Measurements from ENCODE around the gene RGS7. TPM values are rescaled to one million over a fixed set of nuclear protein-coding genes. Genes with fewer than 3 reads are reported as not detected.

RGS7 gene
- polyA plus RNA-seq, 1 donor (not counting 4 experiments of a cell fraction or from before 2014, with no cell fraction given), result not detected

DNA sequence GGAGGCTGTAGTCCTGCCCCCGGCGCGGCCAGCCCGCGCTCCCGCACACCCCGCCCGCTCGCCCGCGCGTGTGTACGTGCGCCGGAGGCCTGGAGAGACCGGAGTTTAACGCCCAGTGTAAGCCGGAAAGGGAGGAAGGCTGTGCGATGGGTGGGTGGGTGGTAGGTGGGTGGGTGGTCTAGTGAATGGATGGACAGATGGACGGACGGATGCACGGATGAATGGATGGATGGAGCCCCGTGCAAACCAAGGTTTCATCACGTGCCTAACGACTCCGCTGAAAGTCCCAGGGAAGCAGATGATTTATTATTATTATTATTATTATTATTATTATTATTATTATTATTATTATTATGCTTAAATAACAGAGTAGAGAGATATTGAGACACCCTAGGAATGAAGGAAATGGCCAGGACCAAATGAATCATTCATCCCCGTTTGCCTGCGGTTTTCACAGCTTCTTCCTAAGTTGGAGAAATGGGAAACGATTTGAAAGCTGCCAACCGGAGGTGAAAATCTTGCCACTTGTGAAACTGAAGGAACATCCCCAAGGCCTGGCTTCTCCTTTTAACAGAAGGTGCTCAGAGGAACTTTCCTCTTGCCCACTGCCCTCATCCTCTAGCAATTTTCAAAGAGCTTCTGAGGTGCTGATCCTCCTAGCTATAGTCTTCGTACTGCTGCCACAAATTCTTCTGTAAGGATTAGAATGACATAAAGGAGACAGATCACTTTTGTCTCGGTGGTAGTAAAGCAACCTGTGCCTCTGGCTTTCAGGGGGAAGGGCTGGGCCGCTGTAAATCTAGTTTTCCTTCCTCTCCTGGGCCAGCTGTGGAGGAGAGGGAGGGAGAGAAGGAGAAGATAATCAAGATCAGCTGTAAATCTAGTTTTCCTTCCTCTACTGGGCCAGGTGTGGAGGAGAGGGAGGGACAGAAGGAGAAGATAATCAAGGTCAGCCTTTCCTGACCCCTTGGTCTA is 648 bp upstream of the RGS7 start:
- Histone ChIP-seq H3K4me2 (ENCODE audit: control insufficient read depth, extremely low read depth, insufficient read depth, low read depth, low read length) (peak overlapping the region; percentile 58), H3K79me2 (ENCODE audit: control insufficient read depth, insufficient read depth, low read length) (no peaks in the 10 kb centered on the region), H2AFZ (ENCODE audit: control insufficient read depth, low read length) (no peak overlapping the region), H3K4me3 (ENCODE audit: control insufficient read depth in 2 of 3, extremely low read depth in 1 of 3, insufficient read depth in 2 of 3, low read depth in 1 of 3, low read length in 3 of 3) (peak overlapping the region in 2 of 3 experiments; percentile 19 to 53), H3K27me3 (ENCODE audit: control insufficient read depth, extremely low read depth, insufficient read depth, low read length) (peaks cover 30% of the 10 kb centered on the region), H3K27ac (ENCODE audit: control insufficient read depth, insufficient read depth, low read length) (no peak overlapping the region), H4K20me1 (ENCODE audit: control insufficient read depth, extremely low read depth, insufficient read depth, low read length) (no peaks in the 10 kb centered on the region), H3K9ac (ENCODE audit: control insufficient read depth, extremely low read depth, insufficient read depth, low read length) (no peak overlapping the region), H3K9me3 (ENCODE audit: control insufficient read depth, low read depth, low read length) (no peaks in the 10 kb centered on the region), H3K36me3 (ENCODE audit: control insufficient read depth in 2 of 2, extremely low read depth in 1 of 2, insufficient read depth in 2 of 2, low read length in 2 of 2) (no peaks in the 10 kb centered on the region), H3K9me1 (ENCODE audit: control insufficient read depth, extremely low read depth, insufficient read depth, low read length) (no peaks in the 10 kb centered on the region), H3K4me1 (ENCODE audit: control insufficient read depth, extremely low read depth, insufficient read depth, low read length) (no peaks in the 10 kb centered on the region)
- TF ChIP-seq EZH2 (IDR thresholded peaks at IDR 0.05; ENCODE audit: low read length), result no peak
- TF ChIP-seq, protein P1, sequence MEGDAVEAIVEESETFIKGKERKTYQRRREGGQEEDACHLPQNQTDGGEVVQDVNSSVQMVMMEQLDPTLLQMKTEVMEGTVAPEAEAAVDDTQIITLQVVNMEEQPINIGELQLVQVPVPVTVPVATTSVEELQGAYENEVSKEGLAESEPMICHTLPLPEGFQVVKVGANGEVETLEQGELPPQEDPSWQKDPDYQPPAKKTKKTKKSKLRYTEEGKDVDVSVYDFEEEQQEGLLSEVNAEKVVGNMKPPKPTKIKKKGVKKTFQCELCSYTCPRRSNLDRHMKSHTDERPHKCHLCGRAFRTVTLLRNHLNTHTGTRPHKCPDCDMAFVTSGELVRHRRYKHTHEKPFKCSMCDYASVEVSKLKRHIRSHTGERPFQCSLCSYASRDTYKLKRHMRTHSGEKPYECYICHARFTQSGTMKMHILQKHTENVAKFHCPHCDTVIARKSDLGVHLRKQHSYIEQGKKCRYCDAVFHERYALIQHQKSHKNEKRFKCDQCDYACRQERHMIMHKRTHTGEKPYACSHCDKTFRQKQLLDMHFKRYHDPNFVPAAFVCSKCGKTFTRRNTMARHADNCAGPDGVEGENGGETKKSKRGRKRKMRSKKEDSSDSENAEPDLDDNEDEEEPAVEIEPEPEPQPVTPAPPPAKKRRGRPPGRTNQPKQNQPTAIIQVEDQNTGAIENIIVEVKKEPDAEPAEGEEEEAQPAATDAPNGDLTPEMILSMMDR (optimal IDR thresholded peaks at IDR 0.05 in 1 of 3, IDR thresholded peaks at IDR 0.05 in 1 of 3, conservative IDR thresholded peaks at IDR 0.05 in 1 of 3; ENCODE audit: extremely low read depth in 1 of 3, insufficient read depth in 2 of 3, low read length in 3 of 3), result no peak
- dilution Hi-C loops (cut with MboI; ENCODE audit: extremely low pct_ligation_motif_present, low sequenced_read_pairs), result no loop called here
- DNase-seq (ENCODE audit: low read depth, low spot score) (no peak), FAIRE-seq (no peak)

DNA sequence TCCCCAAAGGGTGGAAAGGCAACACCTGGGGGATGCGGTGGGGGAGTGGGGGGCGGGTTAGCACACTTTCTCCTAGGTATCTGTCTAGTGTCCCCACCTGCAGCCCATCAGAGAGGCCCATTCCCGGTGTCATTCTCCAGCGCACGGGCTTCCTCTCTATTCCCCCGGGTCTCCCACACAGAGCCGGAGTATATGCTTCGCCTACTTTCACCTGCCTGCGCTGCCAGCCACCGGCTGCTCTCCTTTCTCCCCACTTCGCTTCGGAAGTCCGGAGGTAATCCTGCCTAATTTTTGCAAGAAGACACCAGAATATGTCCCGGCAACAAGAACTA is 852 bp downstream of the RGS7 start:
- H2AFZ ChIP-seq (ENCODE audit: control insufficient read depth, low read length), result no peak overlapping the region
- H3K27me3 ChIP-seq (ENCODE audit: control insufficient read depth, extremely low read depth, insufficient read depth, low read length), result peaks cover 30% of the 10 kb centered on the region
- no peak overlapping the region for H3K9ac ChIP-seq (ENCODE audit: control insufficient read depth, extremely low read depth, insufficient read depth, low read length)

More for the DNA sequence above, 852 bp downstream of the RGS7 start:
- H3K4me3 ChIP-seq (ENCODE audit: control insufficient read depth in 2 of 3, extremely low read depth in 1 of 3, insufficient read depth in 2 of 3, low read depth in 1 of 3, low read length in 3 of 3), result no peak overlapping the region
- H3K9me3 ChIP-seq (ENCODE audit: control insufficient read depth, low read depth, low read length), result no peaks in the 10 kb centered on the region
- dilution Hi-C loops (cut with MboI; ENCODE audit: extremely low pct_ligation_motif_present, low sequenced_read_pairs), result no loop called here
- TF ChIP-seq EZH2 (IDR thresholded peaks at IDR 0.05; ENCODE audit: low read length), result no peak
- TF ChIP-seq, protein P1 (optimal IDR thresholded peaks at IDR 0.05 in 1 of 3, IDR thresholded peaks at IDR 0.05 in 1 of 3, conservative IDR thresholded peaks at IDR 0.05 in 1 of 3; ENCODE audit: extremely low read depth in 1 of 3, insufficient read depth in 2 of 3, low read length in 3 of 3), result no peak
- no peaks in the 10 kb centered on the region for H3K4me1 ChIP-seq (ENCODE audit: control insufficient read depth, extremely low read depth, insufficient read depth, low read length)
- no peaks in the 10 kb centered on the region for H4K20me1 ChIP-seq (ENCODE audit: control insufficient read depth, extremely low read depth, insufficient read depth, low read length)
- FAIRE-seq, result no peak
- H3K9me1 ChIP-seq (ENCODE audit: control insufficient read depth, extremely low read depth, insufficient read depth, low read length), result no peaks in the 10 kb centered on the region
- no peaks in the 10 kb centered on the region for H3K79me2 ChIP-seq (ENCODE audit: control insufficient read depth, insufficient read depth, low read length)
- no peak overlapping the region for H3K27ac ChIP-seq (ENCODE audit: control insufficient read depth, insufficient read depth, low read length)
- peak overlapping the region; percentile 58 for H3K4me2 ChIP-seq (ENCODE audit: control insufficient read depth, extremely low read depth, insufficient read depth, low read depth, low read length)
- DNase-seq (ENCODE audit: low read depth, low spot score), result no peak
- H3K36me3 ChIP-seq (ENCODE audit: control insufficient read depth in 2 of 2, extremely low read depth in 1 of 2, insufficient read depth in 2 of 2, low read length in 2 of 2), result no peaks in the 10 kb centered on the region

All from keratinocyte (primary cell).